NCI-H82 treated with DMSO at 0.1 percent for 48 hours (cell line): Measurements from ENCODE around the gene RASGRP3.

Experiments used
- DNase-seq: peaks from one replicate; lab custom pipeline; 2025; ENCODE audit not compliant: unreplicated experiment; lab: John Stamatoyannopoulos, UW

RASGRP3 gene

DNA sequence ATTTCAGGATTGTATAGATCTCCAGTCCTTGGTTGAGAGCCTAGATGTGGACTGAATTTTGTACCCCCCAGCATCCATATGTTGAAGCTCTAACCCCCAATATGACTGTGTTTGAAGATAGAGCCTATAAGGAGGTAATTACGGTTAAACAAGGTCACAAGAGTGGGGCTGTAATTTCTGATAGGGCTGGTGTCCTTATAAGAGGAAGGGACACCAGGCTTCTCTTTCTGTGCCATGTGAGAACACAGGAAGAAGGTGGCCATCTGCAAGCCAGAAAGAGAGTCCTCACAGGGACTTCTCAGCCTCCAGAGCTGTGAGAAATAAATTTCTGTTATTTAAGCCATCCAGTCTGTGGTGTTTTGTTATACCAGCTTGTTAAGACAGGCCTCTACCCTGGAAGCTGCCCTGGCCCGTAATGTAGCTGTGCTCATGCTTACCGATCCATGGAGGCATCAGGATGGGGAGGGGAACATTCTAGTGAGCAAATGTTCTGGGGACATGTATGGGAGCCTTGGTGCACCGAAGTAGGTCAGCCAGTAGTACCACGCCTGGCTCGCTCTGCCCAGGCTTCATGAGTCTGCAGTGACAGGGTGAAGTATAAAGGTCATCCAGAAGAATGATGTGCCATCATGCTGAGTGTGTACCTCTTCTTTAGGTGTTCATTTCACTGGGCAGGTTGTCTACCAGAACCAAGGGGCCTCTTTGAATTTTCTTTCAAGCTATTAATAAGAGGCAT is 16.1 kb downstream of the RASGRP3 start:
- no peak for DNase-seq

DNA sequence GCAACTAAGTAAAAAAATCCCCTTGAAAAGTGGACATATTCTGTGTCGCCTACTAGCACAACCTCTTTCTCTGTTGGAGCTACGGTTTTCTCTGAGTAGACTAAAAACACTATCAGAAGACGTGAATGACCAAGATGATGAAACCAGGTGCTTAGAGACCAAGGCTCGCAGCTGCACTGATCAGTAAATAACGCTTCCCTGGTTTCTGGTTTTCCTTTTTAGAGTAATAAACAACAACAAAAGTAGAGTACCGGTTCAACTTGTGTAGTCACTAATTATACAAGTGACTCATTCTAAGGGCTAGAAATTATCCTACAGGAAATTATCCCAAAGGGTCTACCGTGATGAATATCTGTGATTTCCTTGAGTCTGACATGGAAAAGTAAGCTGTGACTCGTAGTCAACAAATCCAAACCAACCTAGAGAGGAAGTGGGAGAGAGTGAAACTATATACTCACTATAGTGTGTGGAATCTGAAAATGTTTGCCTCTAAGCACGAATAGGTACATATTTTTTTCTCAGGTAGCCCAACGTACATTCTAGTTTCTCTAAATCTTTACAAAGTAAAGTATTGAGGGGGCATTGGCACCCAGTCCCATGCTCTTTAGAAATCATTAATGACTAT is 17.8 kb downstream of the RASGRP3 start:
- DNase-seq: no peak

DNA sequence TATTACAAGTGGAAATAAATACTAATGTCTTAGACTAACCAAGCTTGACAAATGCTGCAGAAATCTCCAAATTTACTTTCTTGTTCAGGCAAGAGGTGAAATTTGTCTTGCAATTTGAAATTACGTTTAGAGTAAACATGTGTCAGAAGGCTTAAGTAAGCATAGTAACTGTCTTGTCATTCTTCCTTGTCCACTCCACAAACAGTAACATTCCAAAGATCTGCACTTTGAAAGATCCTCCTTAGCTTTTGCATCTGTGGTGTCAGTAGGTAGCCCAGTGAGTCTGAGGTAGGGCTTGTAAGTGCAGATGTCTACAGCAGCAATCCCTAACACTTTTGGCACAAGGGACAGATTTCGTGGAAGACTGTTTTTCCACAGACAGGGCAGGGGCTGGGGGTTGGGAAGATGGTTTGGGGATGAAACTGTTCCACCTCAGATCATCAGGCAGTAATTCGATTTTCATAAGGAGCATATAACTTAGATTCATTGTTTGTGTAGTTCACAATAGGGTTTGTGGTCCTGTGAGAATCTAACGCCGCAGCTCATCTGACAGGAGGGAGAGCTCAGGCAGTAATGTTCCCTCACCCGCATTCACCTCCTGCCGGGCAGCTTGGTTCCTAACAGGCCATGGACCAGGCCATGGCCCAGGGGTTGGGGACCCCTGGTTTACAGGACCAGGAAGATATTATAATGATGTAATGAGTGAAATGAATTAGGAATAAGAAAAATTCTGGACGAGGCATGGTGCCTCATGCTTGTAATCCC is 18.6 kb downstream of the RASGRP3 start:
- DNase-seq: no peak

DNA sequence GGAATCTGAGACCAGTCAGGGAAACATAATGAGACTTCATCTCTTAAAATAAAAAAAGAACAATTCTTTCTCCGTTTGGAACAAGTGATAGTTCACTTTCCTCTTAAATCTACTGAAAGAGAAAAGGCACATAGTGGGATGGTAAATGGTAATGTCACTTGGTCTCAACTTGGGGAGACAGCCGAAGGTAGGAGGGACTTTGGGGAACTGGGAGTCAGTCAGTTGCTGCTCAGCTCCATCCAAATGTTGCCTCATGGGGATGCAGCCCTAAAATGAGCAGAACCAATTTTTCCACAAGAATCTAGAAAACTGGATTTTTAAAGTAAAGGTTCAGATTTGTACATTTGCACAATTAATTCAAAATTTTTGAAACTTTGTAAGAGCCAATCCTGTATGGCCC is 19.2 kb downstream of the RASGRP3 start:
- DNase-seq: no peak

DNA sequence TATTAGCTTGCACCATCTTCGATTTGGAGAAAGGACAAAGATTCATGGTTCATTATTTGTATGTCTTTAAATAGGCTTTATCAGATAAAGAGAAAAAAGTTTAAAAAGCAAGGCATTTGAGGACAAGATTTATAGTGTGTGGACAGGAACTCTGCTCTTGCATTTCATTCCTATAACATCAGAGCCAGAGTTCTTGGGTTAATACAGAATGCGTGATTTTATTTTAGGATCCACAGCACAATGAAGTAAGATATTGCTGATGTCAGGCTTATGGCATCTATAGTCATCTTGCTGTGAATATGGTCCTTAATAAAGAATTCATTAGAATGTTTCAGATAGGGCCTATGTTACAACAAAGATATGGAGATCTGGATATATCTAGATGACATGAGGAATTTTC is 19.7 kb downstream of the RASGRP3 start:
- DNase-seq: no peak

DNA sequence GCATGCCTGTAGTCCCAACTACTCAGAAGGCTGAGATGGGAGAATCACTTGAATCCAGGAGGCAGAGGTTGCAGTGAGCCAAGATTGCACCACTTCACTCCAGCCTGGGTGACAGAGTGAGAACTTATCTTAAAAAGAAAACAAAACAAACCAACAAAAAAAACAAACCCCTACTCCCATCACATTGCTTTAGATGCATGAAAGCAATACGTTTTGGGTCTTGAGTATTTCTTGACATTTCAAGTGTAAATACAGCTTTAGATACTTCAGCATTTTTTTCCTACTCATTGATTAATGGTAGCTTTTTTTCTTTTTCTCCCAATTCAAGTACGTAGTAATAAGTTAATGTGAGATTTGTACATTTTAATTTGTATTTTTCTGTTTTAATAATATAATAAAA is 20.3 kb downstream of the RASGRP3 start:
- no peak for DNase-seq

DNA sequence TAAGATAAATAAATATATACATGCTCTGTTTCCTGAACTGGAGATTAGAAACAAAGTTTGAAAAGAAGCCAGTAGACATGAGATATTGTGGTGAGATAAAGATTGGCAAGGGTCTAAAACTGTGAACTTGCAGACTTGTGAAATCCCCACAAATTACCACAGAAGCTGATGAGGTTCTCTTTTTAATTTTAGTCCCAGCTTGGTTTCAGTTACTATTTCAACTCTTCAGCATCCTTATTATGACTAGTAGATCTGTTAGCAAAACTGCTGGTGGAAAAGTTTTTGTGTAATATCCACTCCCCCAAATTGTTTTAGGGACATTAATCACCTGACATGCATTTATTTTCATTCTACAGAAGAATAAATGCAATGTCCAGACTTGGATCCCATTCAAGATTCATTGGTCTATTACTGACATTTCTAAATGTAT is 20.8 kb downstream of the RASGRP3 start:
- no peak for DNase-seq

DNA sequence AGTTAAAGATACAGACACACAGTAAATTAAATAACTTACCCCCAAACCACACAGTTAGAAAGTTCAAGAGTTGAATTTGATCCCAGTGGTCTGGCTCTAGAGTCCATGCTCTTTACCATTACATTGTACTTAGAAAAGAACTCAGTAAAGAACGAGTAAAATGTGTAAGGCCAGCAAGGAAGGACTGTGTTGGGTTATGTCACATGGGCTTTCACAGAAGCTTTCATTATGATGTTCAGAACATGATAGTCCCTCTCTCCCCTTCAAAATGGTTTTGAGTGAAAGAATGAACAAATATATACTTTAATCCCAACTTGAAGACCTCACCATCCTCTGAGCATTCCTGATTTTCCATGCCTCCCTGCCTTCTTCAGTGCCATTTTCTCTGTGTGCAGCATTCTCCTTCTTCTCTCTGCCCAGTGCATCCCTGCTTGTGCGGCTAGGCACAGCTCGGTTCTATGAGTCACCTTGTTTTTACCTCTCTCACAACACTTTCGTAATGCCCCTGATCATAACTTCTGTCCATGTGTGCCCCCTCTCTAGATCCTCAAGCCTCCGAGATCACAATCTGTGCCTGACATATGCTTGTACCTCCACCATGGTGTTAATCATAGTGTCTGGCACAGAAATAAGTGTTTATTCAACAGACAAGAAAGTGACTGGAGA is 22.0 kb downstream of the RASGRP3 start:
- no peak for DNase-seq

DNA sequence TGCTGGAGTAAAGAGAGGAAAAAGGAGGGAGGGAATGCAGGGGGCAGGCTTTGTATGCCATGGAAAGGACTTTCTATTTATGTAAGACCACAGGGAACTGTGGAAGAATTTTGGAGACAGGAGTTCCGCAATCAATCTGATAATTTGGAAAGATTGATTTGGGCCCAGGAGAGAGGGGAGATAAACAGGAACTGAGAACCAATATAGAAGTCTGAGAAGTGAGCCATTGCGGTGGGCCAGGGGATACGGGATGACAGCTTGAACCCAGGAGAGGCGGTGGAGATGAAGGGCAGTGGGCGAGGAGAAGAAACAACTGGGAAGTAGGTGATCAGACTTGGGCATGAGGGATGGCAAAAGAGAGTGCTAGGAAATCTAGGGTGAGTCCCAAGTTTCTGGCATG is 23.7 kb downstream of the RASGRP3 start:
- no peak for DNase-seq

DNA sequence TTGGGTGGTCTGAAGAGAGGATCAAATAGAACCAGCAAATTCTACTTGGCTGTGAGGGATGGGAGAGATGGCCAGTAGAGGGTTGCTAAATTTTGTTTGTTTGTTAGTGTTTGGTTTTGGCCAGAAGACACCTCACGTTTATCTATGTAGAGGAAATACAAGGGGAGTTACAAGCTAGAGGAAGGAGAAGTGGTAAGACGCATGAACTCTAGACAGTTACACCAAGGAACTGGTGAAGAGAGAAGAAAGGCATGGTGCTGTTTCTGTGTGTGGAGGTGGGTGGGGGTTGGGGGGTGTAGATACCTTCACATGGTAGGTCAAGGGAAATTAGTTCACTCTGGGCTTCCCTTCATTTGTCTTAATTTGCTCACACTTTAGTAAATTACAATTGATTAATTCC is 25.6 kb downstream of the RASGRP3 start:
- no peak for DNase-seq

DNA sequence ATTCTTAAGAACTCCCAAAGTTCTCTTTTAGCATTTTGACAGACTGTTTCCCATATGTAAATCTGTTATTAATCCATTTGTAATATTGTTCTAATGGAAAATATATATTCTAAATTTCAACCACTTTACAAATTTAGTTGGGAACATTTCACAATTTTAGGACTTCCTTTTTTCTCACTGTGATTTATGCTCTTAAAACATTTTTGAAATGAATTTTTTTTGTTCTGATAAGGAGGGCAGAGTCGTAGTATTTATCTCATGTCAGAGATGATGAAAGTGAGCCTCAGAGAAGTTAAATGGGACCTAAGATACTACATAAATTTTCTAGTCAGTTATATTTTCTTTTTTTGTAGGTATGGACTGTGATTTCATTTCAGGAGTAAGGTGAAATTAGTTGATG is 26.6 kb downstream of the RASGRP3 start:
- DNase-seq: no peak

DNA sequence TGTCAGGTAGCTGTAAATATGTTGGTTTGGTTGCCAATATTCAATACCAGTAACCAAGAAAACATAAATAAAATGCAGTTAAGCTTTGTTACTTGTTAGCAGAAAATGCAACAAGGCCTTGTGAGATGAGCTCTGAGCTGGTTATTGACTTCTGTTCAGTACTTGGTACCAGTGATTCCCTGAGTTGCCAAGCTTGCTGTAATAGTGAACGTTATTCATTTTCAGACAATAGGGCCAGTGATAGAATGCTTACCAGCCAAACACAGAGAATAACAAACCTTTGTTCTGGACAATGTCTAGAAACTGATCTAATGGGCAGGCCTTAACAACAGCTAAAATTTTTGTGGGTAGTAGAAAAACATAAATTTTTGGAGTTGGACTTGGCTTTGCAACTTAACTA is 29.5 kb downstream of the RASGRP3 start:
- DNase-seq: no peak

DNA sequence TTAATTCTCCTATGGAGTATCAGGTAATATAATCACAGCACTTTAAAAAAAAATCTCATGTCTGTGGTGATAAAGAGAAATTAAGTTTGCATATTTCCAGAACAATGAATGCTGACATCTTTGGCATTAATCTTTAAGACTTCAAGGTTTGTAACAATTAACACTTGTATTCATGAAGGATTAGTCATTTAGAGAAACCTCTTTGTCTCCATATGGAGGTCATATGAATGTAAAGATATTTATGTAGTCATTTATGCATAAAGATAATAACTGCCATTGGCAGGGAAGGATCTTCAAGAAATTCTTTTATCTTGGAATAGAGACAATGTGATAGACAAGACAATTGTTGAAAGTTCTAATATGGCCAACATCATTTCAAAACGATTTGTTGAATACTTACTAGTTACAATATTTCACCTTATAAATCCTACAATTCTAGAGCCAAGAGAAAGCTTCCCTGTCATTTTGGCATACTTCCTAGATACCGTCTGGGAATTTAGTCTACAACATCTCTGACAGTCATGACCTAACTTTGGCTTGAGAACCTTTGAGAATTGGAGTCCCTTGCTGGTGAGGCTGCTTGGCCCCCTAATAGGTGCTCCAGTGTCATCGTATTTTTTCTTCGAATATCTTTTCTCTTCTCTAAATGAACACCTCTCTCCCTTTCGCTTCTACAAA is 33.6 kb downstream of the RASGRP3 start:
- no peak for DNase-seq

DNA sequence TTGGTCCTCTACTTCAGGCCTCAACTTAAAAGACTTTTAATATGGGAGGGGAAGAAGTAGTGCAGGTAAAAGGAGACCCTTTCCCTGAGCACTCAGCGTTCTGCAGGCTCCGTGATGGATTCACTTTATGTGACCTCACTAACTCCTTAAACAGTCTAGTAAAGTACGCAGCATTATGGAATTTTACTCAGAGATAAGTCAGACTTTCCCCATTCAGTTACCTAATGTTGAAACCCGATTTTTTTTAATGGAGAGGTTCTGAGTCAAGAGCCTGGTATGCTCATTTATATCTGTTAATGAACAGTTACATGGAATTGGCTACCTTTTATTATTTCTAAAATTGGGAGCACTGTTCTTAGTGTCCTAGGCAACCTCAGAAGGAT is 34.1 kb downstream of the RASGRP3 start:
- no peak for DNase-seq

DNA sequence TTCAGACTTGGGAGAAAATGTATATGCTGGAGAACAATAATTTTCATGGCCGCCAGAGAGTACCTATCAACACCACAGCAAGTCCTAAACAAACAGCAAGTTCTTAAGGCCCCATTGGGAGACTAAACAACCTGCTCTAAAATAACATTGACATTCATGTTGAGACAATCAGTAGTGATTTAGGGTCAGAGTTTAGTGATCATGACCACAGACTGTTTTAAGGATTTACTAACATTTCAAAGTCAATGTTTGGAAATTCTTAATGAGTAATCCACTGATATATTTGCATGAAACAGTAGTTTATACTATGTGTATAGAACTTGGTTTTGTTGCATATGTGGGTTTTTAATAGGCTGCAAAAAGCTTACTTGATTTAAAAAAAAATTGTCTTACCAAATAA is 34.7 kb downstream of the RASGRP3 start:
- no peak for DNase-seq

DNA sequence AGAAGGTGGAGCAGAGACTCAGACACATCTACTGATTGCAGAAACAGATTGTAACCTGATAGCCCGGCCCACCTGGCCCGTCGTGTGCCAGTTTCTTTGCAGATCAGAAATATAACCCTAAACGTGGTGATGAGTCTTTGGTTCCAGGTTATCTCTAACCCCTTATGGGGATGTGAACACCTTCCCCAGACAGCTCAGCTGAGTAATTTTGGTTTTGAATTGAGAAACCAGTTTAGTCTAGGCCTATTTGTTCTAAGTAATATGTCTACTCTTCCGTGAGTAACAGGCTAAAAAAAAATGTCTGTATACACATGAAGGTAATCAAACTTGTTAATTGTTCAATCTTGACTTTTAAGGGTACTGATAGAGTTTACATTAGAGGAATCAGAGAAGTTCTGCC is 35.7 kb downstream of the RASGRP3 start:
- DNase-seq: no peak

DNA sequence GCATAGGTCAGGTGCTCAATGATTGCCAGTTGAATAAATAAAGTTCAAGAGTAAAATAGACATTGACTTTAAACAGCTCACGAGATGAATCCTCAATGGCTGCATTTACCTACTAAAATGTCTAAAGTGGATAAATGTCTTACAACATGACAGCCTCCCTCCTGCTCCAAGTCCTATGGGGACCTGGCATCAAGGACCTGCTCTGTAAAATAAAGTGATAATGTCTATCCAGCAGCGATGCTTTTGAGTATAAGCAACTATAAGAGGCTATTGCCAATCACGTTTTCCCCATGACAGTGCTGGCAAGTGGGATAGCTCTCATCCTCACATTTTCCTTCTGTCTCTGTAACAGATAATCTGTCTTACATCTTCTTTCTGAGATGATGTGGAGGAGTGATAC is 37.0 kb downstream of the RASGRP3 start:
- DNase-seq: no peak

DNA sequence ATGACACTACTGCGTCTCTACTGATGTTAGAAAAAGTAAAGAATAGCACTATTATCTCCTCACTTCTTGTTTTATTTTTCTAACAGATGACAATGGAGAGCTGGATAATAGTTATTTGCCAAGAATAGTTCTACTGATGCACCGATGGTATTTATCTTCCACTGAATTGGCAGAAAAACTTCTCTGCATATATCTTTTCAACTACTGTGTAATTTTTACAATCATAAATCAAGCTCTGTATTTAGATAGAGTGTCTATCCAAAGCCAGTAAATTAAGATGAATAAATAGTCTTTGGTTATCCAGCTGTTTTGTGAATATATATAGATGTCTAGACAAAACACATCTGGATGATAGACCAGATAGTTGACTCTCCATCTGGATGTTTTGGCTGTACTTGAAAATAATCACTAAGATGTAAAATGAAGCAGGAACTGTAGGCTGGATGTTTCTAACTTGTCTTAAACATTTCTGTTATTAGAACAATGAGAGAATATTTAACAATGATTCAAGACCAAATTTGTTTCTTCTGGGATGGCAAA is 40.1 kb downstream of the RASGRP3 start:
- DNase-seq: no peak

DNA sequence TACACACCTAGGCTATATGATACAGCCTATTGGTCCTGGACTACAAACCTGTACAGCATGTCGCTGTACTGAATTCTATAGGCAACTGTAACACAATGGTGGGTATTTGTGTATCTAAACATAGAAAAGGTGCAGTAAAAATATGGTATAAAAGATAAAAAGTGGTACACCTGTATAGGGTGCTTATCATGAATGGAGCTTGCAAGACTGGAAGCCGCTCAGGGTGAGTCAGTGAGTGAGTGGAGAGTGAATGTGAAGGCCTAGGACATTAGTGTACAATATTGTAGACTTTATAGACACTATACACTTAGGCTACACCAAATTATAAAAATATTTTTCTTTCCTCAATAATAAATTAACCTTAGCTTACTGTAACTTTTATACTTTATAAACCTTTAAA is 41.8 kb downstream of the RASGRP3 start:
- DNase-seq: no peak

DNA sequence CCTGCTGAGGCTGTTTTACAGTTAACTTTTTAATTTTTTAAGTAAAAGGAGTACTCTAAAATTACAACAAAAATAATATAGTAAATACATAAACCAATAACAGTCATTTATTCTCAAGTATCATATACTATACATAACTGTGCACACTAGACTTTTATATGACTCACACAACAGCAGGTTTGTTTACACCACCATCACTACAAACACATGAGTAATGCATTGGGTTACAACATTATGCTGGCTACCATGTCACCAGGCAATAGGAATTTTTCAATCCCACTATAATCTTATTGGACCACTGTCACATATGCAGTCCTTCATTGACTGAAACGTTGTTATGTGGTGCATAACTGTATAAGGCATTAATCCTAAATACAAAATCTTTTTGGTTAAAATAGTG is 42.5 kb downstream of the RASGRP3 start:
- DNase-seq: no peak

DNA sequence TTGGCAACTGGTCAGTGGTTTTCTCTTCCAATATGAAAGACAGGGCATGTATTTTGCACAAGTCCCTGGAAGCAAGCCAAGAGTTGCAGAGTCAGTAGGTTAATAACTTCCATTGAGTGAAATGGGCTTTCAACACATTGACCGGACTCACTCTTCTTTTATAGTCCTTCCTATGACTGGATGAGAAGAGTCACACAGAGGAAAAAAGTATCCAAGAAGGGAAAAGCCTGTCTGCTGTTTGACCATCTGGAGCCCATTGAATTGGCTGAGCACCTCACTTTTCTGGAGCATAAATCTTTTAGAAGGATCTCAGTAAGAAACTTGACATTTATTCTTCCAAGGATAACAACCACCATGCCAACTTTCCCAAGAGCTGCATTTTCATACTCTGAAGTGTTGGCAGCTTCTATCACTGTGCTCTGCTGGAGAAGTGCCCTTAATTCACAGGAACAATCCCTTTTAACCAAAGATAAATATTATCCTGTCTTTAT is 45.4 kb downstream of the RASGRP3 start:
- DNase-seq: no peak
